WTC11 (cell line): ENCODE measurements around the gene EIF4ENIF1. TPM values are rescaled to one million over a fixed set of nuclear protein-coding genes. Genes with fewer than 3 reads are reported as not detected.

Experiments used
- ATAC-seq: fragments of 200-7000 bp; cut with Tn5 transposase; 2 replicates; pipeline ENCODE4 v1.10.0; 2021; ENCODE audit warnings: mild to moderate bottlenecking, moderate library complexity
- CTCF ChIA-PET: fragments of 300-600 bp; sonication (Branson Sonifier 250); formaldehyde crosslinking; loops from one replicate; lab custom pipeline; 2021; ENCODE audit warnings: antibody characterized with exemption; lab: Charles Lee
- POLR2A ChIA-PET: fragments of 350-600 bp; sonication (Branson Sonifier 250); formaldehyde crosslinking; loops from one replicate; lab custom pipeline; 2021; ENCODE audit warnings: antibody characterized with exemption; lab: Charles Lee
- DNase-seq: peaks from one replicate; pipeline ENCODE4 v3.0.0; 2021; ENCODE audit warnings: low spot score
- H3K27ac Mint-ChIP-seq: 2 replicates; pipeline ENCODE4 v1.8.0; 2021; ENCODE audit warnings: mixed read lengths
- H3K27me3 Mint-ChIP-seq: 2 replicates; pipeline ENCODE4 v1.8.0; 2021; ENCODE audit warnings: low read depth, mild to moderate bottlenecking, moderate library complexity, mixed read lengths
- H3K36me3 Mint-ChIP-seq: 2 replicates; pipeline ENCODE4 v1.8.0; 2021; ENCODE audit warnings: mixed read lengths
- H3K4me1 Mint-ChIP-seq: 2 replicates; pipeline ENCODE4 v1.8.0; 2022; ENCODE audit warnings: mixed read lengths
- H3K4me3 Mint-ChIP-seq: 2 replicates; pipeline ENCODE4 v1.8.0; 2021; ENCODE audit warnings: mild to moderate bottlenecking, moderate library complexity, mixed read lengths
- H3K9me3 Mint-ChIP-seq: 2 replicates; pipeline ENCODE4 v1.8.0; 2021; ENCODE audit warnings: mixed read lengths
- ATF1 ChIP-seq: sonication (generic); formaldehyde crosslinking; IDR thresholded peaks from 2 replicates; pipeline ENCODE4 v1.8.1; 2023; ENCODE audit warnings: mild to moderate bottlenecking, moderate library complexity, missing genetic modification reagents
- CREM ChIP-seq: sonication (generic); formaldehyde crosslinking; IDR thresholded peaks from 2 replicates; pipeline ENCODE4 v1.8.1; 2022; ENCODE audit warnings: mild to moderate bottlenecking, missing genetic modification reagents, moderate library complexity
- EMX1 ChIP-seq: fragments of 250-450 bp; sonication (Bioruptor Pico); IDR thresholded peaks from 2 replicates; pipeline ENCODE4 v1.8.0; 2021; ENCODE audit warnings: mild to moderate bottlenecking
- ESRRA ChIP-seq: sonication (generic); formaldehyde crosslinking; IDR thresholded peaks from 2 replicates; pipeline ENCODE4 v1.8.1; 2022; ENCODE audit warnings: mild to moderate bottlenecking, missing genetic modification reagents, borderline replicate concordance
- FOXJ3 ChIP-seq: sonication (generic); formaldehyde crosslinking; IDR thresholded peaks from 2 replicates; pipeline ENCODE4 v1.9.0; 2021; ENCODE audit warnings: missing genetic modification reagents, mild to moderate bottlenecking, borderline replicate concordance
- GABPB1 ChIP-seq: sonication (generic); formaldehyde crosslinking; IDR thresholded peaks from 2 replicates; pipeline ENCODE4 v1.8.1; 2023; ENCODE audit warnings: mild to moderate bottlenecking, missing genetic modification reagents
- GTF2I ChIP-seq: fragments of 250-450 bp; sonication (Bioruptor Pico); conservative IDR thresholded peaks from 2 replicates; pipeline ENCODE4 v1.4.0; 2021; ENCODE audit warnings: mild to moderate bottlenecking
- HMGA2 ChIP-seq: fragments of 250-450 bp; sonication (Bioruptor Pico); IDR thresholded peaks from 2 replicates; pipeline ENCODE4 v1.4.0; 2021; ENCODE audit warnings: mild to moderate bottlenecking, moderate library complexity
- MXD4 ChIP-seq: fragments of 250-450 bp; sonication (Bioruptor Pico); IDR thresholded peaks from 2 replicates; pipeline ENCODE4 v1.8.0; 2021; ENCODE audit warnings: mild to moderate bottlenecking, moderate library complexity, borderline replicate concordance
- NR1H2 ChIP-seq: sonication (generic); formaldehyde crosslinking; IDR thresholded peaks from 2 replicates; pipeline ENCODE4 v1.9.0; 2021; ENCODE audit warnings: mild to moderate bottlenecking, moderate library complexity, missing genetic modification reagents
- NR2C2 ChIP-seq: sonication (generic); formaldehyde crosslinking; IDR thresholded peaks from 2 replicates; pipeline ENCODE4 v1.8.0; 2022; ENCODE audit warnings: mild to moderate bottlenecking, missing genetic modification reagents
- SMAD3 ChIP-seq: sonication (generic); formaldehyde crosslinking; IDR thresholded peaks from 2 replicates; pipeline ENCODE4 v1.8.0; 2022; ENCODE audit warnings: missing genetic modification reagents, mild to moderate bottlenecking, borderline replicate concordance
- TCF7 ChIP-seq: sonication (generic); formaldehyde crosslinking; IDR thresholded peaks from 2 replicates; pipeline ENCODE4 v1.8.0; 2022; ENCODE audit warnings: mild to moderate bottlenecking, low read depth, missing genetic modification reagents, moderate library complexity
- TEAD1 ChIP-seq: sonication (generic); formaldehyde crosslinking; IDR thresholded peaks from 2 replicates; pipeline ENCODE4 v1.8.0; 2022; ENCODE audit warnings: mild to moderate bottlenecking, missing genetic modification reagents
- ZBTB21 ChIP-seq: sonication (generic); formaldehyde crosslinking; IDR thresholded peaks from 2 replicates; pipeline ENCODE4 v1.8.1; 2023; ENCODE audit warnings: mild to moderate bottlenecking, missing genetic modification reagents, borderline replicate concordance
- ZNF121 ChIP-seq: sonication (generic); formaldehyde crosslinking; IDR thresholded peaks from 2 replicates; pipeline ENCODE4 v1.8.0; 2023; ENCODE audit warnings: missing genetic modification reagents
- ZNF396 ChIP-seq: fragments of 250-450 bp; sonication (Bioruptor Pico); IDR thresholded peaks from 2 replicates; pipeline ENCODE4 v1.8.0; 2021; ENCODE audit warnings: mild to moderate bottlenecking, moderate library complexity, borderline replicate concordance
- ZNF423 ChIP-seq: fragments of 250-450 bp; sonication (Bioruptor Pico); IDR thresholded peaks from 2 replicates; pipeline ENCODE4 v2.1.2; 2022; ENCODE audit warnings: mild to moderate bottlenecking, moderate library complexity
- total RNA-seq: library from RNA; stranded (reverse); gene quantifications from 3 replicates; pipeline ENCODE4 v1.2.3, GENCODE V29; 2021
- TF ChIP-seq, protein P1 (sequence below): sonication (generic); formaldehyde crosslinking; IDR thresholded peaks from 2 replicates; pipeline ENCODE4 v1.8.0; 2022; ENCODE audit warnings: mild to moderate bottlenecking, missing genetic modification reagents
- TF ChIP-seq, protein P2 (sequence below): sonication (generic); formaldehyde crosslinking; IDR thresholded peaks from 2 replicates; pipeline ENCODE4 v1.8.0; 2023; ENCODE audit warnings: missing genetic modification reagents
- TF ChIP-seq, protein P3 (sequence below): sonication (generic); formaldehyde crosslinking; IDR thresholded peaks from 2 replicates; pipeline ENCODE4 v1.8.1; 2023; ENCODE audit warnings: mild to moderate bottlenecking, missing genetic modification reagents, borderline replicate concordance
- TF ChIP-seq, protein P4 (sequence below): fragments of 250-450 bp; sonication (Bioruptor Pico); IDR thresholded peaks from 2 replicates; pipeline ENCODE4 v1.9.0; 2021; ENCODE audit warnings: mild to moderate bottlenecking, borderline replicate concordance

EIF4ENIF1 gene
- total RNA-seq, 1 experiment from 2014 or later, result 22.8 TPM

DNA sequence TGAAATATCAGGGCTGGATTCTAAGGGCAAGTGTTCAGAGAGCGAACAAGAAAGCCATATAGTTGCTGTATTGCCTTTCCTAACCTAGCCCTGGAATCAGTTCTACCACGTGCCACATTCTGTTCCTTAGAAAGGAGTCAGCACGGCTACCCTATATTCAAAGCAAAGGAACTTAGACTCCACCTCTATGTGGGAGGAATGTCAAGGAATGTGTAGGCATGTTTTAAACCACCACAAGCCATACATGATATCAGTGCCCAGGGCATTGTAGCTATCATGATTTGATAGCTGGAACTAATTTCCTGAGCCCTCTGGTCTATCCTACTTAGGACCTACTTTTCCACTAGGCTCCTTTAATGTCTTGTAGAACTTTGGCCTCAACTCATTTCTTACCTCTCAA, 2.5 kb upstream of the EIF4ENIF1 start:
- H3K27ac Mint-ChIP-seq, result 0 out of 2 replicates have a peak overlapping the region, but pooled peaks have one; percentile 41
- TF ChIP-seq CREM (CRISPR knock-in tag), result no peak
- TF ChIP-seq ESRRA, result no peak
- TF ChIP-seq, protein P1, sequence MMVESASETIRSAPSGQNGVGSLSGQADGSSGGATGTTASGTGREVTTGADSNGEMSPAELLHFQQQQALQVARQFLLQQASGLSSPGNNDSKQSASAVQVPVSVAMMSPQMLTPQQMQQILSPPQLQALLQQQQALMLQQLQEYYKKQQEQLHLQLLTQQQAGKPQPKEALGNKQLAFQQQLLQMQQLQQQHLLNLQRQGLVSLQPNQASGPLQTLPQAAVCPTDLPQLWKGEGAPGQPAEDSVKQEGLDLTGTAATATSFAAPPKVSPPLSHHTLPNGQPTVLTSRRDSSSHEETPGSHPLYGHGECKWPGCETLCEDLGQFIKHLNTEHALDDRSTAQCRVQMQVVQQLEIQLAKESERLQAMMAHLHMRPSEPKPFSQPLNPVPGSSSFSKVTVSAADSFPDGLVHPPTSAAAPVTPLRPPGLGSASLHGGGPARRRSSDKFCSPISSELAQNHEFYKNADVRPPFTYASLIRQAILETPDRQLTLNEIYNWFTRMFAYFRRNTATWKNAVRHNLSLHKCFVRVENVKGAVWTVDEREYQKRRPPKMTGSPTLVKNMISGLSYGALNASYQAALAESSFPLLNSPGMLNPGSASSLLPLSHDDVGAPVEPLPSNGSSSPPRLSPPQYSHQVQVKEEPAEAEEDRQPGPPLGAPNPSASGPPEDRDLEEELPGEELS, result no peak
- no peak for DNase-seq
- no peak for ATAC-seq
- CTCF ChIA-PET, result interaction anchor here (1.9 kb wide), 1 partner anchor 40 kb away, joined by 10 read pairs; no protein-coding TSS in a partner anchor
- peaks cover 5% of the 10 kb centered on the region for H3K27me3 Mint-ChIP-seq
- H3K36me3 Mint-ChIP-seq, result peaks cover 5% of the 10 kb centered on the region
- POLR2A ChIA-PET, result no interaction called here
- H3K9me3 Mint-ChIP-seq, result no peaks in the 10 kb centered on the region
- no peak overlapping the region for H3K4me3 Mint-ChIP-seq
- peaks cover 42% of the 10 kb centered on the region for H3K4me1 Mint-ChIP-seq

DNA sequence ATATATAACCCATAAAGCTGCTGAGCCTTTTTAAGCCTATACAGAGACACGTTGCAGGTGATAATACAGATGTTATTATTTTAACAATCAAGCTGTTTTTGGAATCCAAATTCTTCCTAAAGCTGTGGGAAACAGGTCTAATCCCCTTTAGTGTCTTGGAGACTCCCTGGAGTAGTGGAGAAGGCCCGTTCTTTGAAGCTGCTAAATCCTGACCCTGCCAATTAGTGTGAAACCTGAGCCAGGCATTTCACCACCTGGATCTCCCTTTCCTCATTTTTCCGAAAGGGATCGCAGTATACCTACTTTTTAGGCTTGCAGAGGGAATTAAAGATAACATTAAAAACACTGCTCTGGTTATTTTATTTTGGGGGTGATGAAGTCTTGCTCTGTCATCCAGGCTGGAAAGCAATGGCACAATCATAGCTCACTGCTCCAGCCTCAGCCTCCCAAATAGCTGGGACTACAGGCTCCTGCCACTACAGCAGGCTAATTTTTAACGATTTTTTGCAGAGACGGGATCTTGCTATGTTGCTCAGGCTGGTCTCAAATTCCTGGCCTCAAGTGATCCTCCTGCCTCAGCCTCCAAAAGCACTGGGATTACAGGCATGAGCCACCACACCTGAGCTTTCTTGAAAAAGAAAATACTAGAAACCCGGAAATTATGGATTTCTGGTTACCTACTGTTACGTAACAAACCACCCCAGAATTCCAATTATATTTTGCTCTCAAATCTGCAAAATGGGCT, 1.7 kb upstream of the EIF4ENIF1 start:
- Mint-ChIP-seq H3K27ac (peak overlapping the region; percentile 98; the same call in 1 of the 2 replicates), H3K27me3 (no peaks in the 10 kb centered on the region), H3K36me3 (peaks cover 10% of the 10 kb centered on the region), H3K4me3 (peak overlapping the region; percentile 88), H3K9me3 (no peaks in the 10 kb centered on the region), H3K4me1 (peaks cover 37% of the 10 kb centered on the region)
- TF ChIP-seq, protein P2, sequence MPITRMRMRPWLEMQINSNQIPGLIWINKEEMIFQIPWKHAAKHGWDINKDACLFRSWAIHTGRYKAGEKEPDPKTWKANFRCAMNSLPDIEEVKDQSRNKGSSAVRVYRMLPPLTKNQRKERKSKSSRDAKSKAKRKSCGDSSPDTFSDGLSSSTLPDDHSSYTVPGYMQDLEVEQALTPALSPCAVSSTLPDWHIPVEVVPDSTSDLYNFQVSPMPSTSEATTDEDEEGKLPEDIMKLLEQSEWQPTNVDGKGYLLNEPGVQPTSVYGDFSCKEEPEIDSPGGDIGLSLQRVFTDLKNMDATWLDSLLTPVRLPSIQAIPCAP (CRISPR knock-in tag), result no peak
- TF ChIP-seq TEAD1 (CRISPR knock-in tag), result no peak
- no peak for TF ChIP-seq ZNF396 (CRISPR knock-in tag)
- TF ChIP-seq FOXJ3 (CRISPR knock-in tag), result no peak
- TF ChIP-seq ZNF121 (CRISPR knock-in tag), result peak; percentile 90
- TF ChIP-seq GABPB1, result no peak
- no peak for TF ChIP-seq HMGA2
- no peak for TF ChIP-seq TCF7 (CRISPR knock-in tag)
- no peak for TF ChIP-seq ZNF423 (CRISPR knock-in tag)
- peak; percentile 88; the same call in 1 of the 2 replicates for TF ChIP-seq GTF2I (CRISPR knock-in tag)
- no peak for TF ChIP-seq NR1H2
- DNase-seq (no peak), ATAC-seq (peak; percentile 9; the same call in 1 of the 2 replicates)
- ChIA-PET POLR2A (interaction anchor here (1.2 kb wide), 1 partner anchor 170 kb away, joined by 3 read pairs; the partner anchor contains the start of gene PISD), CTCF (interaction anchor here (1.2 to 1.9 kb wide), 4 partner anchors 40 to 139 kb away, joined by 3 to 10 read pairs (median 5); no protein-coding TSS in a partner anchor)

DNA sequence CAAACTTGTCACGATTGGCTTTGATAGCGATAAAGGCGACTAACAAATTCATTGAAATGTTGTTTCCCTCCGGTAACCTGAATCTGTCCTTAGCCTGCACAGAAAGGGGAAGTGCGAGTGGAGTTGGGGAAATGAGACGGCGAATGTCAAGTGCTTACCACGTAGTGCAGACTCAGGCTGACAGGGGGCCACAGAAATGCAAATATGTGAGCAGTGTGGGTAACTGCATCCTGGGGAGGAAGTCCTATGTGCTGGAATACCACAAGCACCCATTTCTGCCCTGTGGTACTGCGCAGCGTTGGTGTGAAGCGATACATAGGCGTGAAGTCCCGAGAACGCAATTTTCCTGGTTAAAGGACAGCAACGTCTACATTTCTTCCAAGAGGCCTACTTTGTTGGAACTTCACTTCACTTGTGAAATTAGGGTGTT, 869 bp upstream of the EIF4ENIF1 start:
- H3K9me3 Mint-ChIP-seq, result no peaks in the 10 kb centered on the region
- ATAC-seq, result peak; percentile 36
- ChIA-PET POLR2A (interaction anchor here (0.6 to 1.2 kb wide), 2 partner anchors 12 to 171 kb away, joined by 3 to 4 read pairs; partner anchors contain the start of gene PISD), CTCF (interaction anchor here (1.2 to 1.9 kb wide), 4 partner anchors 39 to 140 kb away, joined by 3 to 10 read pairs (median 5); no protein-coding TSS in a partner anchor)
- peaks cover 35% of the 10 kb centered on the region for H3K4me1 Mint-ChIP-seq
- H3K27ac Mint-ChIP-seq, result peak overlapping the region; percentile 98
- peak; percentile 32 for DNase-seq
- H3K36me3 Mint-ChIP-seq, result peaks cover 11% of the 10 kb centered on the region
- no peaks in the 10 kb centered on the region for H3K27me3 Mint-ChIP-seq
- H3K4me3 Mint-ChIP-seq, result peak overlapping the region; percentile 88
- no peak for TF ChIP-seq ZBTB21 (CRISPR knock-in tag)
- TF ChIP-seq, protein P3, sequence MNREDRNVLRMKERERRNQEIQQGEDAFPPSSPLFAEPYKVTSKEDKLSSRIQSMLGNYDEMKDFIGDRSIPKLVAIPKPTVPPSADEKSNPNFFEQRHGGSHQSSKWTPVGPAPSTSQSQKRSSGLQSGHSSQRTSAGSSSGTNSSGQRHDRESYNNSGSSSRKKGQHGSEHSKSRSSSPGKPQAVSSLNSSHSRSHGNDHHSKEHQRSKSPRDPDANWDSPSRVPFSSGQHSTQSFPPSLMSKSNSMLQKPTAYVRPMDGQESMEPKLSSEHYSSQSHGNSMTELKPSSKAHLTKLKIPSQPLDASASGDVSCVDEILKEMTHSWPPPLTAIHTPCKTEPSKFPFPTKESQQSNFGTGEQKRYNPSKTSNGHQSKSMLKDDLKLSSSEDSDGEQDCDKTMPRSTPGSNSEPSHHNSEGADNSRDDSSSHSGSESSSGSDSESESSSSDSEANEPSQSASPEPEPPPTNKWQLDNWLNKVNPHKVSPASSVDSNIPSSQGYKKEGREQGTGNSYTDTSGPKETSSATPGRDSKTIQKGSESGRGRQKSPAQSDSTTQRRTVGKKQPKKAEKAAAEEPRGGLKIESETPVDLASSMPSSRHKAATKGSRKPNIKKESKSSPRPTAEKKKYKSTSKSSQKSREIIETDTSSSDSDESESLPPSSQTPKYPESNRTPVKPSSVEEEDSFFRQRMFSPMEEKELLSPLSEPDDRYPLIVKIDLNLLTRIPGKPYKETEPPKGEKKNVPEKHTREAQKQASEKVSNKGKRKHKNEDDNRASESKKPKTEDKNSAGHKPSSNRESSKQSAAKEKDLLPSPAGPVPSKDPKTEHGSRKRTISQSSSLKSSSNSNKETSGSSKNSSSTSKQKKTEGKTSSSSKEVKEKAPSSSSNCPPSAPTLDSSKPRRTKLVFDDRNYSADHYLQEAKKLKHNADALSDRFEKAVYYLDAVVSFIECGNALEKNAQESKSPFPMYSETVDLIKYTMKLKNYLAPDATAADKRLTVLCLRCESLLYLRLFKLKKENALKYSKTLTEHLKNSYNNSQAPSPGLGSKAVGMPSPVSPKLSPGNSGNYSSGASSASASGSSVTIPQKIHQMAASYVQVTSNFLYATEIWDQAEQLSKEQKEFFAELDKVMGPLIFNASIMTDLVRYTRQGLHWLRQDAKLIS (CRISPR knock-in tag), result no peak
- TF ChIP-seq SMAD3 (CRISPR knock-in tag), result no peak
- TF ChIP-seq NR2C2 (CRISPR knock-in tag), result no peak
- TF ChIP-seq, protein P4, sequence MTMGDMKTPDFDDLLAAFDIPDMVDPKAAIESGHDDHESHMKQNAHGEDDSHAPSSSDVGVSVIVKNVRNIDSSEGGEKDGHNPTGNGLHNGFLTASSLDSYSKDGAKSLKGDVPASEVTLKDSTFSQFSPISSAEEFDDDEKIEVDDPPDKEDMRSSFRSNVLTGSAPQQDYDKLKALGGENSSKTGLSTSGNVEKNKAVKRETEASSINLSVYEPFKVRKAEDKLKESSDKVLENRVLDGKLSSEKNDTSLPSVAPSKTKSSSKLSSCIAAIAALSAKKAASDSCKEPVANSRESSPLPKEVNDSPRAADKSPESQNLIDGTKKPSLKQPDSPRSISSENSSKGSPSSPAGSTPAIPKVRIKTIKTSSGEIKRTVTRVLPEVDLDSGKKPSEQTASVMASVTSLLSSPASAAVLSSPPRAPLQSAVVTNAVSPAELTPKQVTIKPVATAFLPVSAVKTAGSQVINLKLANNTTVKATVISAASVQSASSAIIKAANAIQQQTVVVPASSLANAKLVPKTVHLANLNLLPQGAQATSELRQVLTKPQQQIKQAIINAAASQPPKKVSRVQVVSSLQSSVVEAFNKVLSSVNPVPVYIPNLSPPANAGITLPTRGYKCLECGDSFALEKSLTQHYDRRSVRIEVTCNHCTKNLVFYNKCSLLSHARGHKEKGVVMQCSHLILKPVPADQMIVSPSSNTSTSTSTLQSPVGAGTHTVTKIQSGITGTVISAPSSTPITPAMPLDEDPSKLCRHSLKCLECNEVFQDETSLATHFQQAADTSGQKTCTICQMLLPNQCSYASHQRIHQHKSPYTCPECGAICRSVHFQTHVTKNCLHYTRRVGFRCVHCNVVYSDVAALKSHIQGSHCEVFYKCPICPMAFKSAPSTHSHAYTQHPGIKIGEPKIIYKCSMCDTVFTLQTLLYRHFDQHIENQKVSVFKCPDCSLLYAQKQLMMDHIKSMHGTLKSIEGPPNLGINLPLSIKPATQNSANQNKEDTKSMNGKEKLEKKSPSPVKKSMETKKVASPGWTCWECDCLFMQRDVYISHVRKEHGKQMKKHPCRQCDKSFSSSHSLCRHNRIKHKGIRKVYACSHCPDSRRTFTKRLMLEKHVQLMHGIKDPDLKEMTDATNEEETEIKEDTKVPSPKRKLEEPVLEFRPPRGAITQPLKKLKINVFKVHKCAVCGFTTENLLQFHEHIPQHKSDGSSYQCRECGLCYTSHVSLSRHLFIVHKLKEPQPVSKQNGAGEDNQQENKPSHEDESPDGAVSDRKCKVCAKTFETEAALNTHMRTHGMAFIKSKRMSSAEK (CRISPR knock-in tag), result no peak
- no peak for TF ChIP-seq MXD4 (CRISPR knock-in tag)
- no peak for TF ChIP-seq EMX1 (CRISPR knock-in tag)
- TF ChIP-seq ATF1 (CRISPR knock-in tag), result no peak
